Putamen (tissue), 1 donor: ENCODE results near the gene CES3.
A peak's percentile ranks its signal among the peaks of the same experiment; 100 is the strongest.

Experiments used
- DNase-seq: peaks from one replicate; pipeline ENCODE4 v3.0.0-alpha.2; 2016; ENCODE audit warnings: low spot score

CES3 gene, protein sequence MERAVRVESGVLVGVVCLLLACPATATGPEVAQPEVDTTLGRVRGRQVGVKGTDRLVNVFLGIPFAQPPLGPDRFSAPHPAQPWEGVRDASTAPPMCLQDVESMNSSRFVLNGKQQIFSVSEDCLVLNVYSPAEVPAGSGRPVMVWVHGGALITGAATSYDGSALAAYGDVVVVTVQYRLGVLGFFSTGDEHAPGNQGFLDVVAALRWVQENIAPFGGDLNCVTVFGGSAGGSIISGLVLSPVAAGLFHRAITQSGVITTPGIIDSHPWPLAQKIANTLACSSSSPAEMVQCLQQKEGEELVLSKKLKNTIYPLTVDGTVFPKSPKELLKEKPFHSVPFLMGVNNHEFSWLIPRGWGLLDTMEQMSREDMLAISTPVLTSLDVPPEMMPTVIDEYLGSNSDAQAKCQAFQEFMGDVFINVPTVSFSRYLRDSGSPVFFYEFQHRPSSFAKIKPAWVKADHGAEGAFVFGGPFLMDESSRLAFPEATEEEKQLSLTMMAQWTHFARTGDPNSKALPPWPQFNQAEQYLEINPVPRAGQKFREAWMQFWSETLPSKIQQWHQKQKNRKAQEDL

DNA sequence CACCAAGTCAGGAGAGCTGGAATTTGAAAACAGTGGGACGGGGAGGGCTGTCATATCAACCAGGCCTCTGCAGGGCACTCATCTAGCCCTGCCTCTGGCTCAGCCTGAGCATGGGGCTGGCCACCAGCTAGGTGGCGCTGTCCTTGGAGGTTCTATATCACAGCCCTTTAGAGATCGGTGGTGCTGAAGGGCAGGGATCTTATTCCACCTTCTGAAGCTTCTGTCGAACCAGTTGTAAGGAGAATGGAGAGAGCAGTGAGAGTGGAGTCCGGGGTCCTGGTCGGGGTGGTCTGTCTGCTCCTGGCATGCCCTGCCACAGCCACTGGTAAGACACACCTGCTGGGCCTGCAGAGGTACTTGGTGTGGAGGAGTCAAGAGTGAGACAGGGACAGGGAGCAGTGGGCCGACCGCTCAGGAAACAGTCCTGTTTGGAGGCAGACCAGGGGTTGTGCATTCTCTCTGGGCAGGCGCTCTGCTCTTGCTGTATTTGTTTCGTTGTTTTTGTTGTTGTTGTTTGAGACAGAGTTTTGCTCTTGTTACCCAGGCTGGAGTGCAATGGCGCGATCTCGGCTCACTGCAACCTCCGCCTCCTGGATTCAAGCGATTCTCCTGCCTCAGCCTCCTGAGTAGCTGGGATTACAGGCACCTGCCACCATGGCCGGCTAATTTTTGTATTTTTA is at the start of gene CES3:
TSS of gene CES3 (plus strand) at position 202 of the 680 bp plus-strand sequence. CDS start at position 244, 42 bp downstream.
- peak; percentile 42 for DNase-seq

DNA sequence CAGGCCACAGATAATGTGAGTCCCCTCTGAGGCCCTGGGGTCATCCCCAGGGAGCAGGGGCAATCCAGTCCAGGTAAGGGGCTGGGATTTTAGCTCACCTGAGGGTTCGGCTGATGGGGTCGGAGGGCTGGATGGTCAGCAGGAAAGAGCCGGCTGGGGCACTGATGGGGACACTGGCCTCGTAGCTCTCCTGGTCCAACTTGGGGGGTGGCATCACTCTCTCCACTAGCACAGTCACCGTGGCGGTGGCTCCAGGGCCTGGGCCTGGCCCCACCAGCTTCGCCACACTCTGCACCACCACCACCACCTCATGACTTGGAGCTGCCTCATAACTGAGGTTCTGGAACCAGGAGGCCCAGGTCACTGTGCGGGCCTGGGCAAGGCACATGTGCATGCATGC is 49.3 kb upstream of the CES3 start:
- no peak for DNase-seq

DNA sequence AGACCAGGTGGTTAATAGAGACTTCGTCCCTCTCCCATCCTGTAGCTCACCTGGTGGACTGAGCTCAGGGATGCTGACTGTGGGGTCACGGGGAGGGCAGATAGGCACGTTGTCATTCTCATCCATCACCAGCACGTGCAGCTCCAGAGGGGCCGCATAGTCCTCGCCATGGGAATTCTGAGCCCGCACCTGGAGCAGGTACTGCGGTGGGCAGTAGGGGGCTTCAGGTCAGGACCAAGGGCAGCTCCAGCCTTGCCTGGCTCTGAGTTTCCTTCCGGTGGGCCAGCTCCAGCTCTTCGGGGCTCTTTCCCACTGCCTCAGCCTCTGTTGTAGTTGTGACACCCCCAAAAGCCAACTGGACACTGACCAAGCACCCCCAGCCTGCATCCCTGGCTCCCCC is 48.0 kb upstream of the CES3 start:
- DNase-seq, result no peak

DNA sequence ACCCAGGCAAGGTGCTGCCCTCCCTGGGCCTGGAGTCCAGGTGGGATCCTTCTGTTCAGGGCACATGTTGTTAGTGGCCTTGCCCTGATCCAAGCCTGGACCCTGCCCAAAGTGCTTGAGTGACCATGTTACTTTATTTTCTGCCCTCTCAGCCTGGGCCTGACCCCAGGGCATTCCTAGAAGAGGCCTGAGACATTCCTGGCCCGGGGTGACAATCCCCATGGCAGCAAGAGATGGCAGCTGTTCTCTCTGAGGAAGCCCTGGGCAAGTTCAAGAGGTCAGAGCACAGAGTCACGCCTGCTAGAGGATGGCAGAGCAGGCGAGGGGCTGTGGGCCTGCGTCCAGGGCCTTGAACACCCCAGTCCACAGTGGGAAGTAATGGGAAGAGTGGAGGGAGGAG is 47.4 kb upstream of the CES3 start:
- no peak for DNase-seq

DNA sequence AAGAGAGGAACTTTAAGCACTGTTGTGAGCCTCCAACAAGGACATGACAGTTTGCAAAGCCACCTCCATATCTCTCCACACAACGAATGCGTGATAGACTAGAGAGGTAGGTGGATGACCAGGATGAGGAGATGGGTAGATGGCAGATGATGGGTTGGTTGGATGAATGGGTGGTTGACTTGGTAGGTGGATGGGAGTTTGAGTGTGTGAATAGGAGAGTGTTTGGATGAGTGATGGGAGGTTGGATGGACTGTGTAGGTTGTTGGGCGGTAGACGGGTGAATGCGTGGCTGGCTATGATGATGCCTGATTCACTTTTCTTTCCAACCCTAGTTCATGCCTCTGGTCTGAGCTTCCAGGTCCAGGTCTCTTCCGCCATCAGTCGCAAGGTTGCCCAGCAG is 46.5 kb upstream of the CES3 start:
- no peak for DNase-seq

DNA sequence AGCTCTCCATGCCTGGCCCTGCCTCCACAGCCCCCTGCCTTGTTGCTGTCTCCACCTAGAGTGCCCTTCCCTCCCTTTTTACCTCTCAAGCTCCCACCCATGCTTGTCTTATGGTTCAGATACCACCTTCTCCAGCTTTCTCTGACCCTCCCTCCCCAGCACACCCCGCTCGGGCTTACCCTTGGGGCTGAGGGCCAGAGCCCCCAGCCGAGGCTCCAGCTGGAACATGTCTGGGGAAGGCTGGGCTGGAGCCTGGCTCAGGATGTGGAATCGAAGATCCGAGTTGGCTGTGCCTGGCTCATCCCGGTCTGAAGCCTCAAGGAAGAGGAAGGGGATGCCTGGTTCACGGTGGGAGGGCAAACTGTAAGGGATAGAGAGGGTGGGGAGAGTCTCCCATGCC is 46.0 kb upstream of the CES3 start:
- DNase-seq, result no peak

DNA sequence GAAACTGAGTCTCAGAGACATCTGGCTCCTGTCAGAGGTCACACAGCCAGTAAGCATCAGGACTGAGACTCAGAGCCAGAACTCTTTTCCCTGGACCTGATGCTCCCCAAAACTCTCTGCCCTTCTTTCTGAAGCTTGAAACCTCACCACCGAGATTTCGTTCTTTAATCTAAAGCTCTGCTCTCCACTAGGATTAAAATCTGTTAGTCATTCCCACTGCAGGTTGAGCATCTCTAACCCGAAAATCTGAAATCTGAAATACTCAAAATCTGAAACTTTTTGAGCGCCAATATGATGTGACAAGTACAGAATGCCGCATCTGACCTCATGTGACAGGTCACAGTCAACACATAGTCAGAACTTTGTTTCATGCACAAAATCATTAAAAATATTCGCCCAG is 44.5 kb upstream of the CES3 start:
- no peak for DNase-seq

DNA sequence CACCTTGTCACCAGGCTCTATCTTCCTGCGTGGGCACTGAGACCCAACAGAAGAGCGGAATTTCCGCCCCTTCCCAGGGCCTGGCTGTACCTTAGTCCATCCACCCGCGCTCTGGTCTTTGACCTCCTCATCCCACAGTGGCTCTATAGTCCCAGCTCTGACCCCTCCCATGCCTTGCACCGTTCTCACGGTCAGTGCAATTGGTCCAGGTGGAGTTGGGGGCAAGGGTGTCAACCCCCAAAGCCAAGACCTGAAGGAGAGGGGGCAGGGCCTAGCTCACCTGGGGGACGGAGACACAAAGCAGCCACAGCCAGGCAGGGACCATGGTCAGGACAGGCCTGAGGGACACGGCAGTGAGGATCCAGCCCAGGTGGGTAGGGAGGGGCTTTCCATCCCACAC is 43.3 kb upstream of the CES3 start:
- DNase-seq, result no peak

DNA sequence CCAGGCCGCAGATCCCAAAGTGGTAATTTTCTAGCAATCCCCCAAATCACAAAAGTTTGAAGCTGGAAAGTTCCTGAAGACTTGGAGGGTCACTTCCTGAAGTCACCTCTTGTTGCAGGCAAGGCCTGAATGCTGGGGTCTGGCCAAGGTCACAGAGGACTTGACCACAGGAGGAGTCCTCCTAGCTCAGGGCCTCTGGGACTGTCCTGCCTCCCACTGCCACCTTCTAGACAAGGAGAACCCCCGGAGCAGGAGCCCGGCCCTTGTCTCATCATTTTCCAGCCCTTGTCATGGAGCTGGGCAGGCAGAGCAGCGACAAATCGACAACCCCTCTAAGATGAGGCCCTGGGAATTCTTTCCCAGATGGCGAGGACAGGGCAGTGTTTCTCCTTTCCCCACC is 42.7 kb upstream of the CES3 start:
- DNase-seq, result no peak

DNA sequence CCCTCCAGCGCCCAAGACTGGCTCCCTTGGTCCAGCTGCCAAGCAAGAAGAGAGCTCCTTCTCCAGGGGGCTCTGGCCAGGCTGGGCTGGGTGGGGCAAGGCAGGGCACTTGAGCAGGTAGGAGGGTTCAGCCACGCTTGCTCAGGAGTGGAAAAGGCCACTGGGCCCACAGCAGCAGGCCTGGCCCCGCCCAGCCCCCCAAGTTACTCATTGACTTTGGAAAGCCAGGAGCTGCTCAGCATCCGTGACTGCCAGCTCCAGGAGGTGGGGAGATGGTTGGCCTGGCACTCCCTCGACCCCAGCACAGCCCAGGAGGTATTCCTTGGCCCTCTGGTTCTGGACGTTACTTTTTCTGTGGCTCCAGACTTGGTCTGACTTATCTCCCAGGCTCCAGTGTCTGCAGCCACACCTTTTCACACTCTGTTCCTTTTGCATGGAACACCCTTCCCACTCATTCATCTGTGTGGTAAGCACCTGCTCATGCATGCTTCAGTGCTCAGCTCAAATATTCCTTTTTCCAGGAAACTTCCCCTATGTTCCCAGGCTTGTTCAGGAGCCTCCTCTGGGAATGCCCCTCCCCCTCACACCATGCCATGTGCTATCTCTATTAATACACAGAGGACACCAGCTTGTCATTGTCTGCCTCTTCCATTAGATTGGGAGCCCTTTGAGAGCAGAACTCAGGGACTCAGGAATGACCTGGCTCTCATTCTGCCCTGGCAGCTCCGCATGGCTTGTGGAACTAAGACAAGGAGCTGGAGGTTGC is 42.1 kb upstream of the CES3 start, which contains the start of gene CDH16:
TSS of gene CDH16 (minus strand) at position 83 of the 766 bp plus-strand sequence. CDS start 820 bp downstream, outside the sequence.
- DNase-seq, result no peak

DNA sequence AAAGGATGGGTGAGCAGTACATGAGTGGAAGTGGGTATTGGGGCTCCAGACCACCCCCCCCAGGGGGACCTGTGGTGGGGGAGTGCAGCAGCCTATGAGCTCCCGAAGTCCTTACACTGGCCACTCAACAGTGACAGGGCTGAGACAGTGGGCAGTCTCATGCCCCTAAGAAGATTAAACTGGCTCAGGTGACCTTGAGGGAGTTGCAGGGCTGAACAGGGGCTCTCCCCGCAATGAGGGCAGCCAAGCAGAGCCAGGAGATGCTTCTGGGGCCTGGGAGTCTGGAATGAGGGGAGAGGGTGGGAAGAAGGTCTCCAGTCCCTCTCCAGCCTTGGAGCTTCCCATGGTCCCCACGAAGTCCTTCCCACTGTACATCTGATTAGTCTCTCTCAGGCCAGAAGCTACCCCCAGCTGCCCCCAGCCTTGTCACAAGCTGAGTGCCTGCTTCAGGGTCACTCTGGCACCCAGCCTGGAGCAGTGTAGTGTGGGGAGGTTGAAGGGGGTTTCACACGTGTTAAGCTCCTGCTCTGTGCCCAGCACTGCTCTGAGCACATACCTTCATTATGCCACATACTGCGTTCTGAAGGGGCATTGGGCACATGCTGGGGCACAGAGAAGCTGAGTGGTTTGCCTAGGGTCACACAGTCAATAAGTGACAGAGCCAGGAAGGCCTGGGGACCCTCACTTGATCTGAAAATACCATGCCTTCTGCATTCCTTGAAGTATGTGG is 41.3 kb upstream of the CES3 start:
- DNase-seq, result no peak

DNA sequence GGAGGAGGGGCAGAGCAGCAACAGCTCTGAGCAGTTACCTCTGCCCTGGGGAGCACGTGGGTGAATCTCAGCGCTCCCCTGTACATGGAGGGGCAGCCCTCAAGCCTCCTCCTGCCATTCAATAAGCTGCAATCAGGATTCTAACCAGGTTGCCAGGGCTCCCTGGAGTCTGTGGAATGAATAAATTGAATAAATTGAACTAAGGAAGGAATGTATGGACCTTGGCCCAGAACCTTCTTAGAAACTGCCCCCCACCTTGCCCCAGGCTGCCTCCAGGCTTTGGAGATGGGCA is 40.8 kb upstream of the CES3 start:
- no peak for DNase-seq

DNA sequence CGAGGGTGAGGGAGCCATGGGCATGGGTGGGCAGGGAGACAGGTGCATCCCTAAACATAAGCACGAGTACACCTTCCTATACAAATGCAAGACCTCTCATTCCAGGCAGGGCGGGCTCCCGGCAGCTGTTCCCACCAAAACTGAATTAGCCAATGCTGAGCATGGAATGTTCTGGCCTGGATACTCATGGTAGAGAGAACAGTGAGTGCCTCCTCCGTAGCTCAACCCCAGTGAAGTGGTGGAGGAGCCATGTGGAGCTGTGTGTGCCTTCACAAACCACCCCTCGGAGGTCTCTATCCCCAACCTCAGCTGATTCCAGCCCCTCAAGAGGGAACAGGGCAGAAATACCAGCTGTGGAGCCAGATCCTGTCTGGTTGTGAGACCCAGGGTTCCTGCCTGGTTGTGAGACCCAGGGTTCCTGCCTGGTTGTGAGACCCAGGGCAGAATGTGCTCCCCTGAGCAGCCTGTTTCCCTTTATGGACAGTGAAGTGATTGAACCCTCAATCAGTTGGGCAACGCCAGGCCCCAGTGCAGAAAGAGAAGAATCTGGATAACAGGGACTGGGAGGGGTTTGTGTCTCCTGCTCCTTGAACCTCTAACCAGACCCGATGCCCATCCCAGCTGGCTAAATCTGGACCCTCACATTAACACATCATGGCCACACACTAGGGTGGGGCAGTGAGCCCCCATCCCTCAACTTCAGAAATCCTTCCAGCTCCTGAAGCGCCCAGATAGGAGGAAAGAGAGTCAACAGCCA is 40.0 kb upstream of the CES3 start:
- no peak for DNase-seq

DNA sequence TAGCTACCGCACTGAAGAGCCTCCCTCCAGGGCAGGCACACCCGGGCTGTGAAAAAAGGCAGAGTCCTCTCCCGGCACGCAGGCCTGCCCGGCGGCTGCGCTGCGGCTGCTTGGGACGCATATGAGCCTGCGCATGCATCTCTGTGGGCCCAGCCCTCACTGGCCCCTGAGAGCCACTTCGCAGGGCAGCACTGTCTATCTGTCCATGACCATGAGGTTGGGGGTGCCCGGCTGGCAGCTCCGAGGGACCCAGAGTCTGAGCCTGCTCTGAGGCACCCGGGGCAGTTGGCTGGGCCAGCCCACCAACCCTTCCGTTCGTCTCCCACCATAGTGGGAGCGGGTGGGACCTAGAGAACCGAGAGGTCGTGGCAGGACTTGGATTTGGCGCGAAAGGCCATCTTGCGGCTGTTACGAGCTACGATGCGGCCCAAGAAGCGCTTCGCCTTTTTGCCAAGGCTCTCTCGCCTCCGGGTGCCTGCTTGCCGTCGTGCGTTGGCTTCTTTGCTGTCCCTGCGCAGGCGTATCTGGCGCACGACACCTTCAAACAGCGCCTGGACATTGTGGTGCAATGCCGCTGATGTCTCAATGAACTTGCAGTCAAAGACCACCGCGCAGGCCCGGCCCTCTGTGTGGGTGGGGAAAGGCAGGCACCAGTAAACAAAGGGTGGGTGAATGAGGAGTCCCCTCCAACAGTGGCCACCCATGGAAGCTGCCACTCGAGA is 39.2 kb upstream of the CES3 start:
- DNase-seq, result no peak

DNA sequence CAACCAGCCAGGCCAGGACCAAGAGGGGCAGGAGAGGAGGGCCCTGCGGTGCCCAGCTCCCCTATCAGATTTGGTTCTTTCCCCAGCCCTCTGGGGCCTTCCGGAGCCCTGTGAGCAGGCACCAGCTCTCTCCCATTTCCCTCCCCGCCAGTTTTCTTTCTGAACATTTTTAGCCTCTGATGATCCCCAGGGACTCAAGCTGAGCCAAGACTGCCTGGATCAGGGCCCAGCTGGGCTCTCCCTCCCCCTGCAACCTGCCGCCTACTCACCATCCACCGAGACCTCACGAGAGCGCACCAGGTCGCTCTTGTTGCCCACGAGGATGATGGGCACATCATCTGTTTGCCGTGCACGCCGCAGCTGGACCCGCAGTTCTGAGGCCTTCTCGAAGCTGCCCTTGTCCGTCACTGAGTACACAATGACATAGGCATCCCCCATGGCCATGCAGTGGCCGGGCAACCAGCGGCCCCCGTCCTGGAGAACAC is 37.8 kb upstream of the CES3 start:
- no peak for DNase-seq

DNA sequence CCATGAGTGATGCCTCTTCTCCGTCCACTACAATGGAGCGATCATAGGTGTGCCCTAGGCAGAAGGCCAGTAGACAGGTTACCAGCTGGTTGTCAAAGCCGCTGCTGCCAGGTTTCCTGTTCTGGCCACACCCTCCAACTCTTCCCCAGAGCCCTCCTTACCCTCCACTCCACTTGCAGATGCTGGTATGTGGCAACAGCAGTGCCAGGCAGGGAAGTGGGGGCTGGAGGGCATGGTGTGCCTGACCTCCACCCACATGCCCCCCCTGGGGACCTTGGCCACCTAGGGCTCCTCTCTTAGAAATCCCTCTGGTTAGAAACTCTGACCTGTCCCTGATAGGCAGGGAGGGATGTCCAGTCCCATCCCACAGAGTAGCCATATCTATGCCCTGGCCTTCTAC is 37.2 kb upstream of the CES3 start:
- no peak for DNase-seq

DNA sequence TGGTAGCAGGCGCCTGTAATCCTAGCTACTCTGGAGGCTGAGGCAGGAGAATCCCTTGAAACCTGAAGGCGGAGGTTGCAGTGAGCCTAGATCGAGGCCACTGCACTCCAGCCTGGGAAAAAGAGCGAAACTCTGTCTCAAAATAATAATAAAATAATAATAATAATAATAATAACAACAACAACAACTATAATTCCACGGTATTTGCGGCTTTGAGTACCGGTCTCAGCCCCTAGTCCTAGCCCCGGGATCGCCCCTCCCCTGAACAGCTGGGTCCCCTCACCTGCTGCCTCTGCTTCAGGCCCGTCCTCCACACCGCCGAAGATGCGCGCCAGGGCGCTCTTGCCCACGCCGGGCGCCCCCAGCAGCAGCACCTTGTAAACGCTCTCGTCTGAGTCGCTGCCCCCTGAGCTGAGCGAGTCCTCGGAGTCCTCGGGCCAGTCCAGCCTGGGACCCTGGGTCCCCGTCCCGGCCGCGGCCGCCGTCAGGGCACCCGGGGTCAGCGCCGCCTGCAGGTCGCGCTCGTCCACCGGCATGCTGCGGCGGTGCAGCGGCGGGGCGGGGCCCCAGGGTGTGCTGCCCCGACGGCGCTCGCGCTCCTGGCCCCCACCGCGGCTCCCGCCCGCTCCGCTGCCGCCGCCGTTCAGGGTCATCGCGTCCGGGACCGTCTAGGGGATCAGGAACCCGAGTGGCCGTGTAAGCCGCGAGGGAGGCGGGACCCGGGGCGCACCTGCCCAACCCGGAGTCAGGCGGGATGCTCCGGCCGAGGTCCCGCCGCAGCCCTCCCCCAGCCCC is 36.3 kb upstream of the CES3 start:
- DNase-seq, result no peak

DNA sequence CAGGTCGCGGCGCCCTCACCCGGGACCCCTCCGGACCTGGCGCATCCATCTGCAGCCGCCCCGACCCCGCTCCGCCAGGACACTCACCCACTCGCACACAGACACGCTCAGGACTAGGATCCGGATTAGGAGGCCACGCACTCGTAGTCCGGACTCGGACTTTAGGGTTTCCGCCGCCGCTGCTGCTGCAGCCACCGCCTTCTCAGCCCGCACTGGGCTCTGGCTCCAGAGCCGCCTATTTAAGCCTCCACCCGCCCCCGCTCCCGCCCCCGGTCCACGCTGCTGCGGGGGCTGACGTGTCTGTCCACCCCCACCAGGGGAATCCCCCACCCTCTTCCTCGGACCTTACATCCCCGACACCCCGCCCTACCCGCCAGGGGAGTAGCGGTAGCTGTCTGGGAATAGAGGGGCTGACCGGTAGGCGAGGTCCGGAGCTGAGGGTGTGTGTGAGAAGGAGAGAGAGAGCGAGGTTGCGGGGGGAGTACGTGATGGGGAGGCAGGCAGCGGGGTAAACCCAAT is 35.7 kb upstream of the CES3 start, which contains the start of gene RRAD:
TSS of gene RRAD (minus strand) at position 214 of the 519 bp plus-strand sequence. CDS start 356 bp downstream, outside the sequence.
- DNase-seq, result no peak
